HG03442 (cell line): ENCODE measurements around the gene ZNF761.

Experiments used
- ATAC-seq: cut with Tn5 transposase; IDR thresholded peaks from one replicate; pipeline ENCODE4 v1.9.1; 2021; ENCODE audit warnings: mild to moderate bottlenecking, moderate library complexity; ENCODE audit not compliant: unreplicated experiment

The ZNF761 gene

DNA sequence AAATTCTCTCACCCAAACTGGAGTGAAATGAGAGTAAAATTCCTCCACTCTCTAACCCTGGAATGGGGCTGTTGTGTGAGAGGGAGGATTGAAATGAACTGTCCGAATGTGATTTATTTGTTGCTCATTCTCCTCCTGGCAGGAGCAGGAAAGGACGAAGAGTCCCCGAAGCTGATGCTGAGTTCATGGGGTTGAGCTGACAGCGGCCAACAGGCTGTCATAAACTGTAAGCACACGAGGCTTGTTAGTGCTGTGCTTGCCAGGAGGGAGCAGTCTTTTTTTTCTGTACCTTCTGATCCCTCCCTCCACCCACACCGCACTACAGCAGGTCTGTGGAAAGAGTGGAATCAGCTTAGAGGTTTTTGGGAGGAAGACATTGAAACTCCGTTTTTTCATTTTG is 73.1 kb downstream of the ZNF761 start:
- no peak for ATAC-seq

DNA sequence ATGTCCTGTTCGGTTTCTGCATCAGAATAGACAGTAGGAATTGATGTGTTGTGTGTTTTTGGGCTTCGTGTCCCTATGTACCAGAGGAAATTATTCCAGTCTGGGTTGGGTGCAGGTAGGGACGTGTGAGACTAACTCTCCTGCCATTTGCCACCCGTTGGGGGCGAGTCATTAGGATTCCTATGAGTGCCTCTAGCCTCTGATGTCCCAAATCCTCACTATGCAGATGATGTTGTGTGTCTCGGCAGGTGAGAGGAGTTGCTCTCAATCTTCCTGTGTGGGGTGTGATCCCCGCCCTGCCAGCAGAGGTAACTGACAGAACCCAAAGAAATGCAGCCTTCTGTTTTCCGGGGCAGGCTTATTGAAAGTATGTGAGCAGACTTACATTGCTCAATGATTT is 74.9 kb downstream of the ZNF761 start:
- ATAC-seq = no peak
